ENCODE measurements around the gene USP44. TPM values are rescaled to one million over a fixed set of nuclear protein-coding genes. Genes with fewer than 3 reads are reported as not detected.

The USP44 gene
- total and polyA plus RNA-seq, 2 donors from 2014 or later, result 0.52 to 2.8 TPM

- H3K9ac ChIP-seq (ENCODE audit: low read length in 3 of 3), result no peak overlapping the region
- peaks cover 28% of the 10 kb centered on the region for H3K27me3 ChIP-seq (ENCODE audit: control insufficient read depth, insufficient read depth, low read length)
- no peak overlapping the region for H3K27ac ChIP-seq (ENCODE audit: low read depth in 2 of 2, low read length in 2 of 2)
- H3K4me3 ChIP-seq (ENCODE audit: low read length in 3 of 3), result no peak overlapping the region
- no peaks in the 10 kb centered on the region for H3K4me1 ChIP-seq (ENCODE audit: control insufficient read depth in 2 of 3, insufficient read depth in 2 of 3, low read depth in 1 of 3, low read length in 3 of 3)
- no peak for TF ChIP-seq CTCF (IDR thresholded peaks at IDR 0.05; ENCODE audit: borderline replicate concordance, extremely low read depth, insufficient read depth)
- no peaks in the 10 kb centered on the region for H3K9me3 ChIP-seq (ENCODE audit: control insufficient read depth in 2 of 3, insufficient read depth in 1 of 3, low read length in 3 of 3)
- no peak for DNase-seq
- no peak for FAIRE-seq
- no peaks in the 10 kb centered on the region for H3K36me3 ChIP-seq (ENCODE audit: control insufficient read depth in 2 of 3, insufficient read depth in 3 of 3, low read length in 3 of 3)
- intact Hi-C loops (cut with DNase I), result no loop called here
Observed at GRCh38 chr12:95545731-95546490, 5.4 kb downstream of the USP44 start.

GRCh38 chr12:95545303-95545702 lies 6.0 kb downstream of the USP44 start:
- no peaks in the 10 kb centered on the region for H3K9me3 ChIP-seq (ENCODE audit: control insufficient read depth in 2 of 3, insufficient read depth in 1 of 3, low read length in 3 of 3)
- DNase-seq (no peak), FAIRE-seq (no peak)
- H3K9ac ChIP-seq (ENCODE audit: low read length in 3 of 3), result no peak overlapping the region
- H3K27ac ChIP-seq (ENCODE audit: low read depth in 2 of 2, low read length in 2 of 2), result no peak overlapping the region
- intact Hi-C loops (cut with DNase I), result no loop called here
- no peaks in the 10 kb centered on the region for H3K4me1 ChIP-seq (ENCODE audit: control insufficient read depth in 2 of 3, insufficient read depth in 2 of 3, low read depth in 1 of 3, low read length in 3 of 3)
- no peak for TF ChIP-seq CTCF (IDR thresholded peaks at IDR 0.05; ENCODE audit: borderline replicate concordance, extremely low read depth, insufficient read depth)
- H3K36me3 ChIP-seq (ENCODE audit: control insufficient read depth in 2 of 3, insufficient read depth in 3 of 3, low read length in 3 of 3), result no peaks in the 10 kb centered on the region
- peaks cover 28% of the 10 kb centered on the region for H3K27me3 ChIP-seq (ENCODE audit: control insufficient read depth, insufficient read depth, low read length)
- H3K4me3 ChIP-seq (ENCODE audit: low read length in 3 of 3), result no peak overlapping the region

- no peak for DNase-seq
- Histone ChIP-seq H3K4me1 (ENCODE audit: control insufficient read depth in 2 of 3, insufficient read depth in 2 of 3, low read depth in 1 of 3, low read length in 3 of 3) (no peaks in the 10 kb centered on the region), H3K9me3 (ENCODE audit: control insufficient read depth in 2 of 3, insufficient read depth in 1 of 3, low read length in 3 of 3) (no peaks in the 10 kb centered on the region), H3K4me3 (ENCODE audit: low read length in 3 of 3) (no peak overlapping the region), H3K27me3 (ENCODE audit: control insufficient read depth, insufficient read depth, low read length) (peaks cover 28% of the 10 kb centered on the region), H3K36me3 (ENCODE audit: control insufficient read depth in 2 of 3, insufficient read depth in 3 of 3, low read length in 3 of 3) (no peaks in the 10 kb centered on the region), H3K27ac (ENCODE audit: low read depth in 2 of 2, low read length in 2 of 2) (no peak overlapping the region), H3K9ac (ENCODE audit: low read length in 3 of 3) (no peak overlapping the region)
- FAIRE-seq, result peak; percentile 42
- intact Hi-C loops (cut with DNase I), result no loop called here
- no peak for TF ChIP-seq CTCF (IDR thresholded peaks at IDR 0.05; ENCODE audit: borderline replicate concordance, extremely low read depth, insufficient read depth)
Observed at GRCh38 chr12:95544756-95545155, 6.5 kb downstream of the USP44 start.

Measured in kidney (tissue), 14 donors.